GM10847 (cell line): ENCODE results near the gene FOXP1.

ENCODE experiments used
- POLR2A ChIP-seq: IDR thresholded peaks from 2 replicates; pipeline ENCODE4 v1.6.1; 2011; ENCODE audit not compliant: insufficient read length; ENCODE audit errors: extremely low read depth

Gene FOXP1

GRCh38 chr3:71599416-71599815 lies 15.9 kb upstream of the FOXP1 start:
- TF ChIP-seq POLR2A, result no peak

GRCh38 chr3:71598292-71598691 lies 14.8 kb upstream of the FOXP1 start:
- no peak for TF ChIP-seq POLR2A

GRCh38 chr3:71597286-71597685 lies 13.8 kb upstream of the FOXP1 start:
- no peak for TF ChIP-seq POLR2A

GRCh38 chr3:71593106-71593505 lies 9.6 kb upstream of the FOXP1 start:
- no peak for TF ChIP-seq POLR2A

GRCh38 chr3:71591101-71591500 lies 7.6 kb upstream of the FOXP1 start:
- TF ChIP-seq POLR2A, result no peak

GRCh38 chr3:71589132-71589531 lies 5.6 kb upstream of the FOXP1 start:
- TF ChIP-seq POLR2A, result no peak

- TF ChIP-seq POLR2A, result no peak
Measured at GRCh38 chr3:71587958-71588357, 4.4 kb upstream of the FOXP1 start.

GRCh38 chr3:71586810-71587242 lies 3.3 kb upstream of the FOXP1 start:
- no peak for TF ChIP-seq POLR2A

- TF ChIP-seq POLR2A, result no peak
Measured at GRCh38 chr3:71585887-71586809, 2.6 kb upstream of the FOXP1 start.

GRCh38 chr3:71585131-71585530 lies 1.6 kb upstream of the FOXP1 start:
- no peak for TF ChIP-seq POLR2A

GRCh38 chr3:71584394-71585011 lies 975 bp upstream of the FOXP1 start:
- TF ChIP-seq POLR2A, result no peak

- TF ChIP-seq POLR2A, result no peak
Measured at GRCh38 chr3:71582612-71583565, 639 bp downstream of the FOXP1 start.

- TF ChIP-seq POLR2A, result no peak
Measured at GRCh38 chr3:71582036-71582611, 1.4 kb downstream of the FOXP1 start.

- TF ChIP-seq POLR2A, result no peak
Measured at GRCh38 chr3:71581457-71582035, 2.0 kb downstream of the FOXP1 start.
